WTC11 (cell line): ENCODE data around the gene CFAP74. TPM values are rescaled to one million over a fixed set of nuclear protein-coding genes. Genes with fewer than 3 reads are reported as not detected.

Experiments used
- ATAC-seq: fragments of 200-7000 bp; cut with Tn5 transposase; 2 replicates; pipeline ENCODE4 v1.10.0; 2021; ENCODE audit warnings: mild to moderate bottlenecking, moderate library complexity
- CTCF ChIA-PET: fragments of 300-600 bp; sonication (Branson Sonifier 250); formaldehyde crosslinking; loops from one replicate; lab custom pipeline; 2021; ENCODE audit warnings: antibody characterized with exemption; lab: Charles Lee
- POLR2A ChIA-PET: fragments of 350-600 bp; sonication (Branson Sonifier 250); formaldehyde crosslinking; loops from one replicate; lab custom pipeline; 2021; ENCODE audit warnings: antibody characterized with exemption; lab: Charles Lee
- DNase-seq: peaks from one replicate; pipeline ENCODE4 v3.0.0; 2021; ENCODE audit warnings: low spot score
- H3K27ac Mint-ChIP-seq: 2 replicates; pipeline ENCODE4 v1.8.0; 2021; ENCODE audit warnings: mixed read lengths
- H3K27me3 Mint-ChIP-seq: 2 replicates; pipeline ENCODE4 v1.8.0; 2021; ENCODE audit warnings: low read depth, mild to moderate bottlenecking, moderate library complexity, mixed read lengths
- H3K36me3 Mint-ChIP-seq: 2 replicates; pipeline ENCODE4 v1.8.0; 2021; ENCODE audit warnings: mixed read lengths
- H3K4me1 Mint-ChIP-seq: 2 replicates; pipeline ENCODE4 v1.8.0; 2022; ENCODE audit warnings: mixed read lengths
- H3K4me3 Mint-ChIP-seq: 2 replicates; pipeline ENCODE4 v1.8.0; 2021; ENCODE audit warnings: mild to moderate bottlenecking, moderate library complexity, mixed read lengths
- H3K9me3 Mint-ChIP-seq: 2 replicates; pipeline ENCODE4 v1.8.0; 2021; ENCODE audit warnings: mixed read lengths
- CREM ChIP-seq: sonication (generic); formaldehyde crosslinking; IDR thresholded peaks from 2 replicates; pipeline ENCODE4 v1.8.1; 2022; ENCODE audit warnings: mild to moderate bottlenecking, missing genetic modification reagents, moderate library complexity
- EMX1 ChIP-seq: fragments of 250-450 bp; sonication (Bioruptor Pico); IDR thresholded peaks from 2 replicates; pipeline ENCODE4 v1.8.0; 2021; ENCODE audit warnings: mild to moderate bottlenecking
- ESRRA ChIP-seq: sonication (generic); formaldehyde crosslinking; IDR thresholded peaks from 2 replicates; pipeline ENCODE4 v1.8.1; 2022; ENCODE audit warnings: mild to moderate bottlenecking, missing genetic modification reagents, borderline replicate concordance
- FOXP1 ChIP-seq: sonication (generic); formaldehyde crosslinking; IDR thresholded peaks from 2 replicates; pipeline ENCODE4 v1.8.0; 2022; ENCODE audit warnings: missing genetic modification reagents, mild to moderate bottlenecking, moderate library complexity, borderline replicate concordance
- GRHL2 ChIP-seq: fragments of 250-450 bp; sonication (Bioruptor Pico); IDR thresholded peaks from 2 replicates; pipeline ENCODE4 v1.8.0; 2022; ENCODE audit warnings: mild to moderate bottlenecking, moderate library complexity; ENCODE audit not compliant: insufficient replicate concordance, severe bottlenecking
- IRF2 ChIP-seq: sonication (generic); formaldehyde crosslinking; IDR thresholded peaks from 2 replicates; pipeline ENCODE4 v1.8.0; 2022; ENCODE audit warnings: low read depth, missing genetic modification reagents, borderline replicate concordance
- NFYB ChIP-seq: sonication (generic); formaldehyde crosslinking; conservative IDR thresholded peaks from 2 replicates; pipeline ENCODE4 v1.8.0; 2022; ENCODE audit warnings: low read depth, missing genetic modification reagents
- OVOL2 ChIP-seq: fragments of 250-450 bp; sonication (Bioruptor Pico); IDR thresholded peaks from 2 replicates; pipeline ENCODE4 v1.9.0; 2021; ENCODE audit warnings: mild to moderate bottlenecking, borderline replicate concordance
- RELA ChIP-seq: sonication (generic); formaldehyde crosslinking; IDR thresholded peaks from 2 replicates; pipeline ENCODE4 v1.8.1; 2022; ENCODE audit warnings: missing genetic modification reagents, mild to moderate bottlenecking, borderline replicate concordance
- TEAD1 ChIP-seq: sonication (generic); formaldehyde crosslinking; IDR thresholded peaks from 2 replicates; pipeline ENCODE4 v1.8.0; 2022; ENCODE audit warnings: mild to moderate bottlenecking, missing genetic modification reagents
- TEAD4 ChIP-seq: sonication (generic); formaldehyde crosslinking; IDR thresholded peaks from 2 replicates; pipeline ENCODE4 v1.8.0; 2022; ENCODE audit warnings: mild to moderate bottlenecking, missing genetic modification reagents
- ZBTB21 ChIP-seq: sonication (generic); formaldehyde crosslinking; IDR thresholded peaks from 2 replicates; pipeline ENCODE4 v1.8.1; 2023; ENCODE audit warnings: mild to moderate bottlenecking, missing genetic modification reagents, borderline replicate concordance
- ZNF138 ChIP-seq: sonication (generic); formaldehyde crosslinking; conservative IDR thresholded peaks from 2 replicates; pipeline ENCODE4 v1.8.1; 2022; ENCODE audit warnings: mild to moderate bottlenecking, moderate library complexity, missing genetic modification reagents
- ZNF263 ChIP-seq: sonication (generic); formaldehyde crosslinking; IDR thresholded peaks from 2 replicates; pipeline ENCODE4 v1.8.1; 2022; ENCODE audit warnings: low read depth, mild to moderate bottlenecking, moderate library complexity, missing genetic modification reagents
- ZNF416 ChIP-seq: fragments of 250-450 bp; sonication (Bioruptor Pico); IDR thresholded peaks from 2 replicates; pipeline ENCODE4 v1.9.0; 2021; ENCODE audit warnings: mild to moderate bottlenecking, inconsistent platforms
- ZNF671 ChIP-seq: fragments of 250-450 bp; sonication (Bioruptor Pico); IDR thresholded peaks from 2 replicates; pipeline ENCODE4 v1.8.0; 2021; ENCODE audit warnings: mild to moderate bottlenecking
- total RNA-seq: library from RNA; stranded (reverse); gene quantifications from 3 replicates; pipeline ENCODE4 v1.2.3, GENCODE V29; 2021
- TF ChIP-seq, protein P1 (sequence below): sonication (generic); formaldehyde crosslinking; IDR thresholded peaks from 2 replicates; pipeline ENCODE4 v1.8.1; 2022; ENCODE audit warnings: low read depth, missing genetic modification reagents, borderline replicate concordance
- TF ChIP-seq, protein P2 (sequence below): sonication (generic); formaldehyde crosslinking; IDR thresholded peaks from 2 replicates; pipeline ENCODE4 v1.8.0; 2022; ENCODE audit warnings: mild to moderate bottlenecking, missing genetic modification reagents
- TF ChIP-seq, protein P3 (sequence below): sonication (generic); formaldehyde crosslinking; IDR thresholded peaks from 2 replicates; pipeline ENCODE4 v1.8.1; 2023; ENCODE audit warnings: mild to moderate bottlenecking, missing genetic modification reagents
- TF ChIP-seq, protein P4 (sequence below): fragments of 250-450 bp; sonication (Bioruptor Pico); IDR thresholded peaks from 2 replicates; pipeline ENCODE4 v1.9.0; 2021; ENCODE audit warnings: mild to moderate bottlenecking

Gene CFAP74
- total RNA-seq, 1 experiment from 2014 or later = 0.35 TPM

DNA sequence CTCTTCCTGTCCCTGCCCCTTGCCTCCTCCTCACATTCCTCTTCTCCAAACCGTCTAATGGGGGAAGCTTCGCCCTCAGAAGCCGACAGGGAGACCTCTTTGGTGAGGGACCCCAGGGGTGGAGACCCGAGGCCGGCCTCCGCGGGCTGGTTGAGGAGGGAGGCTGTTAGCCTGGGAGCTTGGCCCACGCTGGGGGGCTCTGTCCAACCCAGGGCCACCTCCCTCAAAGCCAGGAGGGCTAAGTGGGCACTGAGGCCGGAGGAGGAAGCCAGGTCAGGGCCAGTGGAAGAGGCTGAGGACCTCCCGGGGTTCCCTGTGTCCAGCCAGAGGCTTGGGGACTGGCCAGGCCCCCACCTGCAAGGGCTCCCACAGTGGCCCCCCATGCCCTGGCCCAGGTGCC, 20.9 kb upstream of the CFAP74 start:
- Mint-ChIP-seq H3K4me3 (no peak overlapping the region), H3K9me3 (no peaks in the 10 kb centered on the region), H3K4me1 (no peaks in the 10 kb centered on the region), H3K27ac (no peak overlapping the region), H3K27me3 (peaks cover 18% of the 10 kb centered on the region), H3K36me3 (no peaks in the 10 kb centered on the region)
- CTCF ChIA-PET = interaction anchor here (1.0 to 7.9 kb wide), 2 partner anchors 21 to 64 kb away, joined by 3 to 89 read pairs; no protein-coding TSS in a partner anchor
- DNase-seq (no peak), ATAC-seq (no peak)
- POLR2A ChIA-PET = no interaction called here
- TF ChIP-seq, protein P1, sequence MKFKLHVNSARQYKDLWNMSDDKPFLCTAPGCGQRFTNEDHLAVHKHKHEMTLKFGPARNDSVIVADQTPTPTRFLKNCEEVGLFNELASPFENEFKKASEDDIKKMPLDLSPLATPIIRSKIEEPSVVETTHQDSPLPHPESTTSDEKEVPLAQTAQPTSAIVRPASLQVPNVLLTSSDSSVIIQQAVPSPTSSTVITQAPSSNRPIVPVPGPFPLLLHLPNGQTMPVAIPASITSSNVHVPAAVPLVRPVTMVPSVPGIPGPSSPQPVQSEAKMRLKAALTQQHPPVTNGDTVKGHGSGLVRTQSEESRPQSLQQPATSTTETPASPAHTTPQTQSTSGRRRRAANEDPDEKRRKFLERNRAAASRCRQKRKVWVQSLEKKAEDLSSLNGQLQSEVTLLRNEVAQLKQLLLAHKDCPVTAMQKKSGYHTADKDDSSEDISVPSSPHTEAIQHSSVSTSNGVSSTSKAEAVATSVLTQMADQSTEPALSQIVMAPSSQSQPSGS (CRISPR knock-in tag) = no peak
- TF ChIP-seq ZNF671 (CRISPR knock-in tag) (no peak), RELA (CRISPR knock-in tag) (no peak), ZBTB21 (CRISPR knock-in tag) (no peak), GRHL2 (CRISPR knock-in tag) (no peak), ZNF263 (CRISPR knock-in tag) (no peak)
- TF ChIP-seq, protein P2, sequence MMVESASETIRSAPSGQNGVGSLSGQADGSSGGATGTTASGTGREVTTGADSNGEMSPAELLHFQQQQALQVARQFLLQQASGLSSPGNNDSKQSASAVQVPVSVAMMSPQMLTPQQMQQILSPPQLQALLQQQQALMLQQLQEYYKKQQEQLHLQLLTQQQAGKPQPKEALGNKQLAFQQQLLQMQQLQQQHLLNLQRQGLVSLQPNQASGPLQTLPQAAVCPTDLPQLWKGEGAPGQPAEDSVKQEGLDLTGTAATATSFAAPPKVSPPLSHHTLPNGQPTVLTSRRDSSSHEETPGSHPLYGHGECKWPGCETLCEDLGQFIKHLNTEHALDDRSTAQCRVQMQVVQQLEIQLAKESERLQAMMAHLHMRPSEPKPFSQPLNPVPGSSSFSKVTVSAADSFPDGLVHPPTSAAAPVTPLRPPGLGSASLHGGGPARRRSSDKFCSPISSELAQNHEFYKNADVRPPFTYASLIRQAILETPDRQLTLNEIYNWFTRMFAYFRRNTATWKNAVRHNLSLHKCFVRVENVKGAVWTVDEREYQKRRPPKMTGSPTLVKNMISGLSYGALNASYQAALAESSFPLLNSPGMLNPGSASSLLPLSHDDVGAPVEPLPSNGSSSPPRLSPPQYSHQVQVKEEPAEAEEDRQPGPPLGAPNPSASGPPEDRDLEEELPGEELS (CRISPR knock-in tag) = no peak

DNA sequence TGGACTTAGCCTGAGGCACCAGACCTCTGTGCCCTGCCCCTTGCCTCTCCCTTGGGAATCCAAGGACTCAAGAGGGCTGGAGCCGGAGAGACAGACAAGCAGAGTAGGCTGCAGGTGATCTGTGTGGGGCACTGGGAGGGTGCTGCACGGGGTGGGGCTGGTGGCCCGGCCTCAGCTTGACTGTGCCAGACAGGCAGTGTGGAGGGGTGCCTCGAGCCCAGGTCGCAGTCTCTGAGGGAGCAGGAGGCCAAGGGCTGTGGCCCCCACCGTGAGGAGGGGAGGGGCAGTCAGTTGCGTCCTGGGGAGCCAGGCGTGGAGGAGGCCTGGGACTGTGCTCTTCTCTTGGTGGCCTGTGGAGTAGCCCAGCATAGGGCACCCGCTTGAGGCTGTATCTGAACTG, 19.6 kb upstream of the CFAP74 start:
- no peak overlapping the region for H3K4me3 Mint-ChIP-seq
- no peaks in the 10 kb centered on the region for H3K9me3 Mint-ChIP-seq
- H3K27ac Mint-ChIP-seq = no peak overlapping the region
- POLR2A ChIA-PET = no interaction called here
- peaks cover 22% of the 10 kb centered on the region for H3K27me3 Mint-ChIP-seq
- no peak for DNase-seq
- H3K4me1 Mint-ChIP-seq = peaks cover 4% of the 10 kb centered on the region
- H3K36me3 Mint-ChIP-seq = no peaks in the 10 kb centered on the region
- CTCF ChIA-PET = interaction anchor here (2.2 to 7.9 kb wide), 2 partner anchors 8 to 22 kb away, joined by 6 to 89 read pairs; no protein-coding TSS in a partner anchor
- no peak for ATAC-seq
- TF ChIP-seq EMX1 (CRISPR knock-in tag) = no peak
- TF ChIP-seq, protein P1 (CRISPR knock-in tag) = no peak
- no peak for TF ChIP-seq ZNF416 (CRISPR knock-in tag)
- no peak for TF ChIP-seq TEAD1
- no peak for TF ChIP-seq CREM (CRISPR knock-in tag)
- TF ChIP-seq, protein P3, sequence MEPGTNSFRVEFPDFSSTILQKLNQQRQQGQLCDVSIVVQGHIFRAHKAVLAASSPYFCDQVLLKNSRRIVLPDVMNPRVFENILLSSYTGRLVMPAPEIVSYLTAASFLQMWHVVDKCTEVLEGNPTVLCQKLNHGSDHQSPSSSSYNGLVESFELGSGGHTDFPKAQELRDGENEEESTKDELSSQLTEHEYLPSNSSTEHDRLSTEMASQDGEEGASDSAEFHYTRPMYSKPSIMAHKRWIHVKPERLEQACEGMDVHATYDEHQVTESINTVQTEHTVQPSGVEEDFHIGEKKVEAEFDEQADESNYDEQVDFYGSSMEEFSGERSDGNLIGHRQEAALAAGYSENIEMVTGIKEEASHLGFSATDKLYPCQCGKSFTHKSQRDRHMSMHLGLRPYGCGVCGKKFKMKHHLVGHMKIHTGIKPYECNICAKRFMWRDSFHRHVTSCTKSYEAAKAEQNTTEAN (CRISPR knock-in tag) = no peak
- TF ChIP-seq IRF2 (CRISPR knock-in tag) = no peak
- TF ChIP-seq OVOL2 (CRISPR knock-in tag) = no peak
- no peak for TF ChIP-seq RELA (CRISPR knock-in tag)
- TF ChIP-seq FOXP1 = no peak
- no peak for TF ChIP-seq ZNF138 (CRISPR knock-in tag)
- TF ChIP-seq NFYB (CRISPR knock-in tag) = no peak
- TF ChIP-seq ZBTB21 (CRISPR knock-in tag) = no peak
- no peak for TF ChIP-seq ESRRA (CRISPR knock-in tag)
- no peak for TF ChIP-seq TEAD4 (CRISPR knock-in tag)
- TF ChIP-seq, protein P4, sequence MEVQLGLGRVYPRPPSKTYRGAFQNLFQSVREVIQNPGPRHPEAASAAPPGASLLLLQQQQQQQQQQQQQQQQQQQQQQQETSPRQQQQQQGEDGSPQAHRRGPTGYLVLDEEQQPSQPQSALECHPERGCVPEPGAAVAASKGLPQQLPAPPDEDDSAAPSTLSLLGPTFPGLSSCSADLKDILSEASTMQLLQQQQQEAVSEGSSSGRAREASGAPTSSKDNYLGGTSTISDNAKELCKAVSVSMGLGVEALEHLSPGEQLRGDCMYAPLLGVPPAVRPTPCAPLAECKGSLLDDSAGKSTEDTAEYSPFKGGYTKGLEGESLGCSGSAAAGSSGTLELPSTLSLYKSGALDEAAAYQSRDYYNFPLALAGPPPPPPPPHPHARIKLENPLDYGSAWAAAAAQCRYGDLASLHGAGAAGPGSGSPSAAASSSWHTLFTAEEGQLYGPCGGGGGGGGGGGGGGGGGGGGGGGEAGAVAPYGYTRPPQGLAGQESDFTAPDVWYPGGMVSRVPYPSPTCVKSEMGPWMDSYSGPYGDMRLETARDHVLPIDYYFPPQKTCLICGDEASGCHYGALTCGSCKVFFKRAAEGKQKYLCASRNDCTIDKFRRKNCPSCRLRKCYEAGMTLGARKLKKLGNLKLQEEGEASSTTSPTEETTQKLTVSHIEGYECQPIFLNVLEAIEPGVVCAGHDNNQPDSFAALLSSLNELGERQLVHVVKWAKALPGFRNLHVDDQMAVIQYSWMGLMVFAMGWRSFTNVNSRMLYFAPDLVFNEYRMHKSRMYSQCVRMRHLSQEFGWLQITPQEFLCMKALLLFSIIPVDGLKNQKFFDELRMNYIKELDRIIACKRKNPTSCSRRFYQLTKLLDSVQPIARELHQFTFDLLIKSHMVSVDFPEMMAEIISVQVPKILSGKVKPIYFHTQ (CRISPR knock-in tag) = no peak
